Putamen (tissue), 1 donor: ENCODE data around the gene KIAA1328.

ENCODE experiments used
- DNase-seq: peaks from one replicate; pipeline ENCODE4 v3.0.0-alpha.2; 2016; ENCODE audit warnings: low spot score

KIAA1328 gene

DNA sequence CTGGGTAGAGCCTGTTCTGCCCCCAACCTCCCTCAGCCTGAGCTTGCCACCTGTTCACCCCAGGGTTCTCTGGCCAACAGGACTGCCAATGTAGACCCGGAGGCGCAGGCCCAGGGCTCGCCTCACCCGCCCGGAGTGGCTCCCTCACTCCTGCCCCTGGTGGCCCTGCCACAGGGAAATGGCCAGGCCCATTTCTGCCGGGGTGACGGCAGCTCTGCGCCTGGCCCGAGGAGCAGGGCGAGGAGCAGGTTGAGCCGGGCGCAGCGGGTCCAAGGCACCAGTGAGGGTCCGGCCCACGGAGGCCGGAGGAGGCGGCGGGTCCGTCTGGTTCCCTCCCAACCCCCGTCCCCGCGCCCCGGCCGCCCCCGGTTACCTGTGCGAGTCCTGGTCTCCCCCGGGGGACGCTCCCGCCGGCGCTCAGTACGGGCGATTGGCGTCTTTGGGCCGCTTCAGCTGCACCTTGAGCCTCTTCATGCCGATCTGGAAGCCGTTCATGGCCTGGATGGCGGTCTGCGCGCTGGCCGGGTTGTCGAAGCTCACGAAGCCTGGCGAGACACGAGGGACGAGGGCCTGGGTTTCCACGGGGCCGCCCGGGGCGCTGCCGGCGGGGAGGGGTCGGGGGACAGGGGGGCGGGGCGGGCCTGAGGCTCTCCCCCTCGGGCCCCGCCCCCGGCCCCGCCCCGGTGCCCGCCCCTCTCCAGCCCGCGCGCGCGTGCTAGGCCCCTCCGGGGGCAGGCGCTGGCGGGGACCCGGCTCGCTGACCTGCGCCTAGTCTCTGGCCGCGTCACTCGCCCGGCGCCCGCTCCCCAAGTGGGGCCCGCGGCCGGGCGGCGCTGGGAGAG, 424.7 kb downstream of the KIAA1328 start:
- DNase-seq = no peak

GRCh38 chr18:37254236-37254754, 425.4 kb downstream of the KIAA1328 start:
- no peak for DNase-seq

DNA sequence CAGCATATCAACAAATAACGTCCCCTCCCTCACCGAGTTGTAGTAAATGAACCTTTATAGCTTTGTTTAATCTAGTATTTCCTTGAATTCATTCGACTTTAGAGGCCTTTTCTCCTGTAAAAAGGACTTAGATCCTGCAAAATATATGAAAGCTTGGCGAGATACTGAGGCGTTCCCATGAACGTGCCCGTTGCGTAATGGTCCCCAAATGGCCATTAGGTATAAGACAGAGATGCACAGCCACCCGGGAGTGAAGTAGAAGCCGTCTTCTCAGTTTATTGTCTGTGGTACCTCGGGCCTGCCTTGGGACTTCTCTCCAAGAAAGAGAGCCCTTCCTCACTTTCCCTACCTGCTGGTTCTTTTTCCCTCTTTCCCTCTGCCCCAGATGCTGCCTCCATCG, 426.0 kb downstream of the KIAA1328 start:
- DNase-seq = no peak

- DNase-seq = no peak
Observed at GRCh38 chr18:37258131-37258530, 429.2 kb downstream of the KIAA1328 start.

- no peak for DNase-seq
Observed at GRCh38 chr18:37258819-37259218, 429.9 kb downstream of the KIAA1328 start.

DNA sequence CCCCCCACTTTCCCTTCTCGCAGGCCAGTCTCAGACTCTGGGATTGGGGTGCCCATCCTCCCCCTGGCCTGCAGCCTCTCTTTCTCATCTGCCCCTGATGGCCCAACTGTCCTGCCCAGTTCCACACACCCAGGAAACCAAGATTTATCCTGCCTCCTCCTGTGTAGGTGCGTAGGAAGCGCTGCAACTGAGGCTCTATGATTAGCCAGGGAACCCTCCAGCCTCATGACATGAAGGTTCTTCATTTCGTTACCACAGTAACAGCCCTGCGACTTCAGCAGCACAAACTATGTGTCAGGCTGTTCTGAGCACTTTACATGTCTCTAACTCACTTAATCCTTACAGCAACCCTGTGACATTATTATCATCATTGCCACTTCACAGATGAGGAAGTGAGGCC, 430.8 kb downstream of the KIAA1328 start:
- DNase-seq = peak; percentile 62

DNA sequence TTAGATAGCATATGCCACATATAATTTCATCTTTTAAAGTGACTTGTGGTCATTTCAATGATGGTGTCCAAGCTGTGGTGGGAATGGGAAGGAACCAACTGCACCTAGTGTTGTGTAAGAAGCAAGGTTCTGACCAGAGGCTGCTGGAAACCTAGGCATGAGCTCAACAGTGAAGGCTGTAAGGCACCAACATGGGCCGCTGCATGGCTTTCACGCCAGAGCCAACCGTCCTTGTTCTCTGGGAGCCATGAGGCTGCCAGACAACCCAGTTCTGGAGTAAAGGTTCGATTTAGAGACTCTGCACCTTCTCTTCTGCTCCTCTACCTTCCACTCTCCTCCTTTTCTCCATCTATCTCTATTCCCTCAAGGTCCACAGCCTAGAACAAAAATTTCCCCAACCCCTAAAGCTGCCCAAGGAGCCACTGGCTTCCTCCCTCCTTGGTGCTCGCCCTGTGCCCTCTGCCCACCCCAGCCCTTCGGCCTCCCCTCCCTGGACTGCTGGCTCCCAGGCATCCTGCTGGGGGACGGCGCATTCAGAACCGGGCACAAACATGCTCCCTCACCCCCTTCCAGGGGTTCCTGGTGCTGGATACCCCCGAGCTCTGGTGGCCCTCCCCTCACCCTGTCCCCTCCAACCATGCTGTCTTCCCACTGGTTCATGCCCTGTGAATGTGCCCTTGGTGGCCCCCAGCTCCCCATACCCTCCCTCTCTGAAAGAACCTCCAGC, 431.6 kb downstream of the KIAA1328 start:
- no peak for DNase-seq

- DNase-seq = no peak
Observed at GRCh38 chr18:37261246-37261840, 432.4 kb downstream of the KIAA1328 start.

GRCh38 chr18:37261988-37262387, 433.1 kb downstream of the KIAA1328 start:
- DNase-seq = no peak

- no peak for DNase-seq
Observed at GRCh38 chr18:37264956-37265355, 436.0 kb downstream of the KIAA1328 start.

GRCh38 chr18:37265382-37265781, 436.5 kb downstream of the KIAA1328 start:
- DNase-seq = no peak

DNA sequence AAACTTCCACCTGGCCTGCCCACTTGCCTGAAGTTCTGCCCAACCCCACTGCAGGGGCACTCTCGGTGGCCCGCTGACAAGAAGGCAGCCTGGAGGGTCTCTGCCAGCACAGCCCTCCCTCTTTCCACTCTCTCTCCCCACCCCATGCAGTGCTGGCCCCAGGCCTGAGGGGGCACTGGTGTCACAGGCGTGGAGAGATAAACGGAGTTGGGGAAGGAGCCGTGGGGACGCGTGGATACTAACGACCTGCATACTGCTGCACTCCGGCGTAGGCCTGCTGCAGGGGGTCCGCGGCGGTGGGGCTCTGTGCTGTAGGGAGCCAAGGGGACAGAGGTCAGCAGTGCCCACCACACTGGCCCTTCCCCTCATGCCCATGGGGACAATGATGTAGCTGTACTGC, 437.4 kb downstream of the KIAA1328 start:
- no peak for DNase-seq

DNA sequence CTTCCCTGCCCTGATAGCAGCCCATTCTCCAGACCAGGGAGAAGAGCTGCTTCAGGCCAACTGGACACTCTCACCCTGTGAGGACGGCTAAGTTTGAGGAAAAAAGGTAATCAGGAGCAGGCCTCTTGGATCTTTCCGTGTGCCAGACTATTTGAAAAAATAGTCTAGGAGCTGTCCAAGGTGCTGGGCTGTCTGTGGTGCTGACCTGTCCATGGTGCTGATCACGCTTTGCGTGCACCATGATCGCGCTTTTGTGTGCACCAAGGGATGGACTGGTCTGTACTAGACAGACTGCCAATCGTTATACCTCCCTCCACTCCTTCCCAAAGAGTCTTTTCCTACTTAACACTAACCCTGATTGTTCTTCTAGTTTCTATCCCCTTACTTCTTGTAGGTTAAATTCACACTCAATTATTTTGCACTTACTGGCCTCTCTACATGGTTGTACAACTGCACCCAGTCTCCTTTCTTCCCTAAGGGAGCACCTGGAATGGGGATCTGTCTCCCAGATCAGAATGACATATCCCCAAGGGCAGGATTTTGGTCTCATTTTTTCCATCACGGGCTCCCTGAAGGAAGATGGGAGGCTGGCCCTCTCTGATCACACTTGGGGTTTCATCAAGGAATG, 441.2 kb downstream of the KIAA1328 start:
- DNase-seq = no peak

- no peak for DNase-seq
Observed at GRCh38 chr18:37270666-37271052, 441.7 kb downstream of the KIAA1328 start.

- no peak for DNase-seq
Observed at GRCh38 chr18:37272226-37272625, 443.3 kb downstream of the KIAA1328 start.

- no peak for DNase-seq
Observed at GRCh38 chr18:37272841-37273240, 443.9 kb downstream of the KIAA1328 start.

DNA sequence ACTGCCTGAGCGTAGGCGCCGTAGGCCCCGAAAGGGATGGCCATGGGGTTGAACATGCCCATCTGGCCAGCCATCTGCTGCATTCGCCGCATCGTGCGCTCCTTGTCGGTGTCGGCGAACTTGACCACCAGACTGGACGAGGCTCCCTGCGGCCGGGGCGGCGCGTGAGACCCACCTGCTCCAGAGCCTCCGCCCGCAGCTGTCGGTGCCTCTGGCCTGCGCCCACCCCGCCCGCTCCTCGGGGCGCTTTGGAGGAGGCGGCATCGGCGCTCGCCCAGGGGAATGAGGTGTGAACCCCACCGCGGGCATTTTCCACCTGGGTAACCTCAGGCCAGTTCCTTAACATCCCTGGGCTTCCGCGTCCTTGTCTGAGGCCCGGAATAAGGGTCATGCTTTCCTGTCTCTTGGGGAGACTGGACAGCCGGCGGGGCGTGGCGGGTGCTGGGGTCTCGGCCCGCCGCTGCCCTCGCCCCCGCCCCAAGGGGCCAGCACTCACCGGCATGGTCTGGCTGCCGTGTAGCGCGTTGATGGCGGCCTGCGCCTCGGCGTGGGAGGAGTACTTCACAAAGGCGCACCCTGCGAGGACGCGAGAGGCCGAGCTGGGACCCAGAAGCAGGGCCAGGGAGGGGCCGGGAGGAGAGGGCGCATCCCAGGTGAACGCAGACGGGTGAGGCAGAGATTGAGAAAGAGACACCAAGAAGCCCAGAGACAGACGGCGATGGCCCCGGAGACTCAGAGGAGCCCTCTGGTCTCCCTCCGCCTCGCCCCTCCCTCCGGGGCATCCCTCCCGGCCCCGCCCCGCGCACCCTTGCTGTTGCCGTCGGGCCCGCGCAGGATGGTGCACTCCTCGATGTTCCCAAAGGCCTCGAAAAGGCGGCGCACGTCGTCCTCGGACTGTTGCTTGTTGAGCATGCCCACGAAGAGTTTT, 445.6 kb downstream of the KIAA1328 start:
- no peak for DNase-seq

DNA sequence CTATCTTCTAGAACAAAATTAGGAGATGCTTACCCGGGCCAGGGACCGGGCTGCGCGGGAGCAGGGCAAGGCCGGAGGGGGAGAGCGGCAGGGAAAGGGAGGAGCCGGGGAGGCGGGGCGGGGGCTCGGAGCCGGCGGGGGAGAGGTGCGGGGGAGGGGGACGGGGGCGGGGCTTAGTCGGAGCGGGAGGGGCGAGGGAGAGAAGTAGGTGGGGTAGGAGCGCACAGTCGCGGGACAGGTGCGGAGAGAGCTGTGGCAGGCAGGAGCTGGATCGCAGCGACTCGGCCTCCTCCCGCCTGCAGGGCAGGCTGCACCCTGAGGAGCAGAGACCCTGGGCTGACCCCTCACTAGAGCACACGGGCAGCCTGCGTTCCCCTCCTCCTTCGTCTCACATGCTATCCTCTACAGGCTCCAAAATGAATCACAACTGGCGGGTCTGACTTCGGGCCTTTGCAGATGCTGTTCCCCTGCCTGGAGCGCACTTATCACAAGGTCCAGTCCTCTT, 446.4 kb downstream of the KIAA1328 start:
- no peak for DNase-seq

DNA sequence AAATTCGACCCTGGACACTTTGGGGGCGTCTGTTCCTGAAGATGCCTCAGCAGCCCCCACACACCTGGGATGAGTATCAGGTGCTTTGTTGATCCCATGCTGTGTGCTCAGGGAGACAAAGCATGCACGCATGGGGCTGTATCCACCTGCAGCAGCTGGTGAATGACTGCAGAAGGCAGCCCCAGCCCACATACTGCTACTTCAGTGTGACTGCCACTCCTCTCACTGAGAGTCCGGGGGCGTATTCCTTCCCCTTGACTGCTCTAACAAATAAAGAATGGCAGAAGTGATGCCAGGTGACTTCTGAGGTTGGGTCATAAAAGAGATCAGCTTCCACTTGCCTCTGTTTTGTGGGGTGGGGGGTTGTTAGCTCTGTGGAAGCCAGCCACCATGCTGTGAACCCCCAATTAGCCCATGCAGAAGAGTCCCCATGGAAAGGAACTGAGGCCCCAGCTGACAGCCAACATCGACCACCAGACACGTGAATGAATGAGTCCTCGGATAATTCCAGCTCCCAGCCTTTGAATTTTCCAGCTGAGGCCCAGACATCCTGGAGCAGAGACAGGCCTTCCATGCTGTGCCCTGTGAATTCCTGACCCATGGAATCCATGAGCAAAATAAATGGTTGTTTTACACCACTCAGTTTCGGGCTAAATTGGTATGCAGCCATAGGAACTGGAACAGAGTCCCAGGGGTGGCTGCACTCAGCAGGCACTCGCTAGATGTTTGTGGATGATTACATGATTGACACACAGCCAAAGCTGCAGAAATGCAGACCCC, 447.4 kb downstream of the KIAA1328 start:
- no peak for DNase-seq

- DNase-seq = peak; percentile 52
Observed at GRCh38 chr18:37277804-37278203, 448.9 kb downstream of the KIAA1328 start.
